Smooth muscle cell (in vitro differentiated cells): ENCODE data around the gene NR2C2. TPM values are rescaled to one million over a fixed set of nuclear protein-coding genes. Genes with fewer than 3 reads are reported as not detected.

Experiments used
- DNase-seq: peaks from one replicate; lab custom pipeline; 2025; ENCODE audit not compliant: unreplicated experiment; lab: John Stamatoyannopoulos, UW
- H2AFZ ChIP-seq: fragments of 200-600 bp; sonication (generic); 2 replicates; pipeline ENCODE4 v1.6.0; 2016; ENCODE audit warnings: antibody characterized with exemption, low read depth, mild to moderate bottlenecking
- H3F3A ChIP-seq: fragments of 200-600 bp; sonication (generic); 2 replicates; pipeline ENCODE4 v1.6.0; 2017; ENCODE audit warnings: antibody characterized with exemption, low read depth
- H3K27ac ChIP-seq: fragments of 200-600 bp; sonication (generic); 2 replicates; pipeline ENCODE4 v1.5.1; 2016; ENCODE audit warnings: low read depth, mild to moderate bottlenecking
- H3K27me3 ChIP-seq: fragments of 200-600 bp; sonication (generic); 2 replicates; pipeline ENCODE4 v1.6.1; 2016; ENCODE audit warnings: low read depth, mild to moderate bottlenecking
- H3K36me3 ChIP-seq: fragments of 200-600 bp; sonication (generic); 2 replicates; pipeline ENCODE4 v1.5.1; 2016; ENCODE audit warnings: low read depth
- H3K4me1 ChIP-seq: fragments of 200-600 bp; sonication (generic); 2 replicates; pipeline ENCODE4 v1.5.1; 2016; ENCODE audit warnings: low read depth
- H3K4me2 ChIP-seq: fragments of 200-600 bp; sonication (generic); 2 replicates; pipeline ENCODE4 v1.6.0; 2016; ENCODE audit warnings: mild to moderate bottlenecking
- H3K4me3 ChIP-seq: fragments of 200-600 bp; sonication (generic); 2 replicates; pipeline ENCODE4 v1.5.1; 2016; ENCODE audit warnings: mild to moderate bottlenecking
- H3K79me2 ChIP-seq: fragments of 200-600 bp; sonication (generic); 2 replicates; pipeline ENCODE4 v1.6.0; 2016; ENCODE audit warnings: low read depth, mild to moderate bottlenecking
- H3K9ac ChIP-seq: fragments of 200-600 bp; sonication (generic); 2 replicates; pipeline ENCODE4 v1.6.0; 2016; ENCODE audit warnings: low read depth
- H3K9me3 ChIP-seq: fragments of 200-600 bp; sonication (generic); replicated peaks from 2 replicates; pipeline ENCODE4 v1.5.1; 2016; ENCODE audit warnings: low read depth
- H4K20me1 ChIP-seq: fragments of 200-600 bp; sonication (generic); 2 replicates; pipeline ENCODE4 v1.6.0; 2016; ENCODE audit warnings: low read depth
- CTCF ChIP-seq: fragments of 200-600 bp; sonication (generic); IDR thresholded peaks from 2 replicates; pipeline ENCODE4 v1.5.1; 2017; ENCODE audit warnings: borderline replicate concordance, mild to moderate bottlenecking, antibody characterized with exemption; ENCODE audit not compliant: insufficient read depth, poor library complexity, severe bottlenecking
- WGBS: methylation state at CpG from one replicate; pipeline ENCODE4 v1.1.7; 2016; ENCODE audit warnings: low lambda C conversion rate; 5-methylcytosine and 5-hydroxymethylcytosine counted together
- polyA plus RNA-seq: library from polyadenylated mRNA; unstranded; fragments of >200 nt; fragmentation: Nextera tagmentation; extraction: Ambion mirVana; gene quantifications from 2 replicates; pipeline ENCODE4 v1.2.1, GENCODE V29; 2016
- total RNA-seq: library from RNA; depleted of rRNA; stranded (reverse); fragments of >200 nt; gene quantifications from 2 replicates; pipeline ENCODE4 v1.2.3, GENCODE V29; 2014

NR2C2 gene
- total and polyA plus RNA-seq, 2 experiments from 2014 or later: 11.6 to 28.5 TPM

- Histone ChIP-seq H3K4me1 (peaks cover 10% of the 10 kb centered on the region), H3K79me2 (peaks cover 27% of the 10 kb centered on the region), H4K20me1 (peaks cover 6% of the 10 kb centered on the region), H3K9ac (peak overlapping the region; percentile 84), H2AFZ (no peak overlapping the region), H3K9me3 (no peaks in the 10 kb centered on the region), H3K4me2 (peak overlapping the region; percentile 97), H3K27ac (no peak overlapping the region), H3K4me3 (peak overlapping the region; percentile 87), H3K27me3 (no peaks in the 10 kb centered on the region), H3K36me3 (no peaks in the 10 kb centered on the region), H3F3A (no peaks in the 10 kb centered on the region)
- DNase-seq: no peak
- 93% methylated on average over 13 of the region's 13 CpGs for WGBS
- no peak for TF ChIP-seq CTCF
These were observed 116.4 kb downstream of the NR2C2 start for GRCh38 chr3:15063656-15064286.

- Histone ChIP-seq H3K27me3 (no peaks in the 10 kb centered on the region), H3K9me3 (no peaks in the 10 kb centered on the region), H3K9ac (peak overlapping the region; percentile 84), H3K36me3 (no peaks in the 10 kb centered on the region), H3K4me3 (peak overlapping the region; percentile 87), H3K4me2 (peak overlapping the region; percentile 97), H3K4me1 (peaks cover 10% of the 10 kb centered on the region), H3K79me2 (peaks cover 27% of the 10 kb centered on the region), H3K27ac (peak overlapping the region; percentile 47), H2AFZ (peak overlapping the region; percentile 85), H3F3A (no peaks in the 10 kb centered on the region), H4K20me1 (peaks cover 6% of the 10 kb centered on the region)
- WGBS: 3% methylated on average over 25 of the region's 25 CpGs
- TF ChIP-seq CTCF: no peak
- no peak for DNase-seq
These were observed 117.0 kb downstream of the NR2C2 start for GRCh38 chr3:15064299-15064834.

- Histone ChIP-seq H3K36me3 (no peaks in the 10 kb centered on the region), H3K79me2 (peaks cover 24% of the 10 kb centered on the region), H3K27me3 (no peaks in the 10 kb centered on the region), H3K27ac (peak within 1 kb of the TSS; percentile 47), H3K9ac (peak within 1 kb of the TSS; percentile 84), H3K4me2 (peak within 1 kb of the TSS; percentile 97), H4K20me1 (peaks cover 6% of the 10 kb centered on the region), H3K9me3 (no peaks in the 10 kb centered on the region), H3F3A (no peaks in the 10 kb centered on the region), H3K4me1 (peaks cover 10% of the 10 kb centered on the region), H3K4me3 (peak within 1 kb of the TSS; percentile 87), H2AFZ (peak within 1 kb of the TSS; percentile 85)
- no peak for TF ChIP-seq CTCF
- 1% methylated on average over 69 of the region's 69 CpGs for WGBS
- peak; percentile 56 for DNase-seq
These were observed 117.6 kb downstream of the NR2C2 start, which contains the start of gene MRPS25 for GRCh38 chr3:15064835-15065549. Gene MRPS25 (minus strand): TSS chr3:15065315. CDS start chr3:15065194, 121 bp downstream.
